ENCODE measurements around the gene DUSP9.

- no peak for TF ChIP-seq CTCF (IDR thresholded peaks at IDR 0.05)
- no peak for TF ChIP-seq POLR2A (IDR thresholded peaks at IDR 0.05)
These were observed 53.5 kb downstream of the DUSP9 start for GRCh38 chrX:153700376-153700945.
